Mononuclear cell (primary cell): ENCODE data around the gene CHCHD6. TPM values are rescaled to one million over a fixed set of nuclear protein-coding genes. Genes with fewer than 3 reads are reported as not detected.

Experiments
- H3K27me3 ChIP-seq: 2 replicates; pipeline ENCODE4 v1.6.0; 2011; ENCODE audit warnings: low read length, control low read depth; ENCODE audit not compliant: insufficient read depth
- H3K4me1 ChIP-seq: 2 replicates; pipeline ENCODE4 v1.5.1; 2011; ENCODE audit warnings: mild to moderate bottlenecking, low read length, control low read depth; ENCODE audit not compliant: insufficient read depth
- H3K4me3 ChIP-seq: 2 replicates; pipeline ENCODE4 v1.5.1; 2011; ENCODE audit warnings: mild to moderate bottlenecking, low read length, moderate library complexity
- H3K9me3 ChIP-seq: 2 replicates; pipeline ENCODE4 v1.5.1; 2011; ENCODE audit warnings: low read depth, mild to moderate bottlenecking, control low read depth, low read length
- total RNA-seq: library from RNA; depleted of rRNA; stranded (reverse); fragments of >200 nt; gene quantifications from one replicate; pipeline ENCODE4 v1.2.3, GENCODE V29; 2012

Gene CHCHD6
- total RNA-seq, 1 donor: 3.4 TPM

- Histone ChIP-seq H3K9me3 (no peaks in the 10 kb centered on the region), H3K27me3 (no peaks in the 10 kb centered on the region), H3K4me3 (no peak overlapping the region), H3K4me1 (no peaks in the 10 kb centered on the region)
Observed at GRCh38 chr3:127004641-127005397, 300.8 kb downstream of the CHCHD6 start.

GRCh38 chr3:127005864-127006500 lies 301.9 kb downstream of the CHCHD6 start:
- Histone ChIP-seq H3K4me3 (no peak overlapping the region), H3K4me1 (no peaks in the 10 kb centered on the region), H3K27me3 (no peaks in the 10 kb centered on the region), H3K9me3 (no peaks in the 10 kb centered on the region)

GRCh38 chr3:127006781-127007436 lies 302.9 kb downstream of the CHCHD6 start:
- no peak overlapping the region for H3K4me3 ChIP-seq
- no peaks in the 10 kb centered on the region for H3K27me3 ChIP-seq
- H3K9me3 ChIP-seq: no peaks in the 10 kb centered on the region
- H3K4me1 ChIP-seq: no peaks in the 10 kb centered on the region

GRCh38 chr3:127008236-127008635 lies 304.2 kb downstream of the CHCHD6 start:
- Histone ChIP-seq H3K27me3 (no peaks in the 10 kb centered on the region), H3K4me1 (no peaks in the 10 kb centered on the region), H3K9me3 (no peaks in the 10 kb centered on the region), H3K4me3 (no peak overlapping the region)

GRCh38 chr3:127009531-127009930 lies 305.5 kb downstream of the CHCHD6 start:
- no peak overlapping the region for H3K4me3 ChIP-seq
- no peaks in the 10 kb centered on the region for H3K9me3 ChIP-seq
- H3K27me3 ChIP-seq: no peaks in the 10 kb centered on the region
- no peaks in the 10 kb centered on the region for H3K4me1 ChIP-seq

Other genes with a start within 250 kb of the CHCHD6 start
- 63.2 TPM for gene ZXDC, start 228.3 kb upstream of the CHCHD6 start, total RNA-seq
- not detected for gene UROC1, start 186.5 kb upstream of the CHCHD6 start, total RNA-seq
- gene CHST13, start 180.1 kb upstream of the CHCHD6 start, total RNA-seq: 1.5 TPM
- not detected for gene C3orf22, start 145.3 kb upstream of the CHCHD6 start, total RNA-seq
- gene TXNRD3, start 49.1 kb upstream of the CHCHD6 start, total RNA-seq: 1.4 TPM